UCSD-AML1 (cell line): ENCODE data around the gene FARP1.

Experiments
- DNase-seq: peaks from one replicate; lab custom pipeline; 2025; ENCODE audit not compliant: unreplicated experiment; lab: John Stamatoyannopoulos, UW

FARP1 gene

DNA sequence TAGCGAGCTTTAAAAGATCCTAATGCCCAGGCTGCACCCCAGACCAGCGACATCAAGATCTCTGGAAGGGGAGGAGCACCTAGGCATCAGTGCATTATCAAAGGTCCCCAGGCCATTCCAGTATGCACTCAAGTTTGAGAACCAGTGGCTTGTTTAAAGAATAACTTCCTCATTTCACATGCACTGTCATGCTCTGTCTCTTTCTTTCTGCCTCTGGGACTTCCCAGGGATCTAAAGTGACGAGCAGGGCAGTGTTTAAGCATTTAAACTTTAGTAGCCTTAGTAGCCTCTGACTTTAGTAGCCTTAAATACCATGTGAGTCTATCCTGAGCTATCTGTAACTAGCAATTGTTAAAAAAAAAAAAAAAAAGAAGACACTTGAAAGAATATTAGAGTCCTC lies 8.9 kb upstream of the FARP1 start:
- no peak for DNase-seq

GRCh38 chr13:98134901-98135300 lies 8.0 kb upstream of the FARP1 start:
- DNase-seq, result no peak

GRCh38 chr13:98141091-98141490 lies 1.8 kb upstream of the FARP1 start:
- DNase-seq, result no peak

DNA sequence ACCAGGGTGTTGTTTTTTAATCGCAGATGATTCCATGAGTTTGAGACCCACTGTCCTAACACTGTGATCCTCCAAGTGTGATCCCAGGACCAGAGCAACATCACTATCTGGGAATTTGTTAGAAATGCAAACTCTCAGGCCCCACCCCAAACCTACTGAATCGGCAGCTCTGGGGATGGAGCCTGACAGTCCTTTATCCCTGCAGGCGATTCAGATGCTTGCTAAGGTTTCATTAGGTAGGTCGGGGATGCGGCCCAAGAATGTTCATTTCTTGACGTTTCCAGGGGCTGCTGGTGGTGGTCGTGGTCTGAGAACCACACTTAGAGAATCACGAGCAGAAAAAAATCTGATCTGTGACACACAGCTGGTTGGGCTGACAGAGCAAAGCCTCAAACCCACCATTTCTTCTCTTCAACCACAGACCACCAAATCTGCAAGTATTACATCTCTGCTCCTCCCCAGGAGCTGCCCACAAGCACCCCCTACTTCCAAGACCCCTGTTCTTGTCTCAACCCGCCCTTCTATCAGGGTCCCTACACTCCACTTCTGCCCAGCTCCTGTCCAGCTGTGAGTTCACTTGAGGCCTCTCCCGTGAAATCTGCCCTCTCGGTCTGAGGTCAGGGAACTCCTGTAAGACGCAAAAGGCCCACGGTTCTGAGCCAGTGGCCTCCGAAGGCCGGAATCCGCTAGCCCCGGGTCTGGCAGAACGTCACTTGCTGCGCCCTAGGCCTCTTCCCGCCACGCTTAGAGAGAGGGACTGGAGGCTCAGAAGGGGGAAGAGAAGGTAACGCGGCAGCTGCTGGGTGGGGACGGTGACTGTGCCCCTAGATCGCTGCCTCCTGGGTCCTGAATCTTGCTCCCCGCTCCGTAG lies 1.1 kb upstream of the FARP1 start:
- DNase-seq, result no peak

GRCh38 chr13:98143157-98143553 lies 261 bp downstream of the FARP1 start:
- no peak for DNase-seq

- DNase-seq, result no peak
Observed at GRCh38 chr13:98143601-98144026, 720 bp downstream of the FARP1 start.

GRCh38 chr13:98144027-98144741 lies 1.3 kb downstream of the FARP1 start:
- no peak for DNase-seq

DNA sequence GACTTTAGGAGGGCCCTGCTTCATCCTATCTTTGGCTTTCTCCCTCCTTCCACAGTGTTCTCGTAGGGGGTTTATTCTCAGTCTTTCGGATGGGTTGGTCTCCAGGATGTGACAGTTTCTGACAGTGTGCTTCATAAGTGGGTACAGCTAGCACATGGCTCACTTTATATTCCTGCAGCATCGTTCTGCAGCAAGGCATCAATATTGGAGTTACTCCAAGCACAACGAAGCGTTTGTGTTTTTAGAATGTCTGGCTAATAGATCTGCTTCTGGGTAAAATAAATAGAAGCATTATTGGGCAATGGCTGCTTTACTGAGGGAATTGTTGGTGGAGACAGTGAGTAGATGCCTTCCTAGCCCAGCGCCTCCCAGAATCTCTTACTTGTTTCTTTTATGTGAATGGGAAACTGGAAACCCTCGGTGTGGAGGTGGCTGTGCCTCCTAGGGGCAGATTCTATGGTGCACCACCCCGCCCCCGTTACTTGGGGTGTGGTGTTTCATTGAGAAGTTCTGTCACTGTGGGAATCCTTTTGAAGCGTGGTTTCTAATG lies 2.0 kb downstream of the FARP1 start:
- no peak for DNase-seq

DNA sequence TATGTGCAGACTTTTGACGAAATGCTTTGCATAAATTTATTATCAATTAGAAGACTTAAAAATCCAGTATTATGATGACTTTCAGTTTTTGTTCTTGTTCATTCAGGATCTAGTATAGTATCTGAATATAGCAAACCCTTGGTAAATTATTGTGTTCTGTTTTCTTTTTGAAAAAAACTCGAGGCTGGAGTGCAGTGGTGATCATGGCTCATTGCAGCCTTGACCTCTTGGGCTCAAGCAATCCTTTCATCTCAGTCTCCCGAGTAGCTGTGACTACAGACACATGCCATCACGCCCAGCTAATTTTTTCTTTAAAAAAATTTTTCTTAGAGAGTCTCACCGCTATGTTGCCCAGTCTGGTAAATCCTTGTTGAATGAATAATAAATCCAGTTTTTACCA lies 4.6 kb downstream of the FARP1 start:
- no peak for DNase-seq

- no peak for DNase-seq
Observed at GRCh38 chr13:98150832-98151479, 8.1 kb downstream of the FARP1 start.

DNA sequence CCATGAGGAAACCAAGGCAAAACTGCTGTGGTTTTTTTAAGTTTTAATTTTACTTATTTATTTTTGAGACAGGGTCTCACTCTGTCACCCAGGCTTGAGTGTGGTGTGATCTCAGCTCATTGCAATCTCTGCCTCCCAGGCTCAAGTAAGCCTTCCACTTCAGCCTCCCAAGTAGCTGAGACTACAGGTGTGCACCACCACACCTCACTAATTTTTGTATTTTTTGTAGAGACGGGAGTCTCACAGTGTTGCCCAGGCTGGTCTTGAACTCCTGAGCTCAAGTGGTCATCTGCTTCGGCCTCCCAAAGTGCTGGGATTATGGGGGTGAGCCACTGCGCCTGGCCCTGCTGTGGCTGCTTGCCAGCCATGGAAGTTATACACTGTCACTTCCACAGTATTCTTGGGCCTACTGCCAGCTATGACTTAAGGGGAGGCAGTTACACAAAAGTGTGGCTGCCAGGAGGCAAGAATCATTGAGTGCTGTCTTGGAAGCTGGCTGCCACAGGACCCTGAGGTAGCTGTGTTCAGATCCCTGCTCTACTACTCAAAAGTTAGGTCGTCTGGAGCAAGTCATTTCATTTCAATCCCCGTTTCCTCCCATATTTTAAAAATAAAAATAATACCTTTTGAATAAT lies 12.7 kb downstream of the FARP1 start:
- no peak for DNase-seq

DNA sequence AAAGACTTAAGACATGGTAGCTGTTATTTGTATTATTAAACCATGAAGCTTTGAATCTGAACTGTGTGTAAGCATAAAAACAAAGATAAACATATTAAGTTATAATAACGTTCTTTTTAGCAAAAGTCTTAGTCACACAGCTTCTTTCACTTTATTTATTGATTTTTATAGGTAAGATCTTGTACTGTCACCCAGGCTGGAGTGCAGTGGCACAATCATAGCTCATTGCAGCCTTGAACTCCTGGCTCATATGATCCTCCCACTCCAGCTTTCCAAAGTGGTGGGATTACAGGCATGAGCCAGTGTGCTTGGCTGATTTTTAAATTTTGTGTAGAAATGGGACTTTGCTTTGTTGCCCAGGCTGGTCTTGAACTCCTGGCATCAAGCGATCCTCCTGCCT lies 13.4 kb downstream of the FARP1 start:
- DNase-seq, result no peak

GRCh38 chr13:98157188-98157587 lies 14.3 kb downstream of the FARP1 start:
- no peak for DNase-seq

GRCh38 chr13:98157609-98158008 lies 14.7 kb downstream of the FARP1 start:
- no peak for DNase-seq

- DNase-seq, result no peak
Observed at GRCh38 chr13:98158172-98158899, 15.4 kb downstream of the FARP1 start.

GRCh38 chr13:98162935-98163334 lies 20.0 kb downstream of the FARP1 start:
- DNase-seq, result no peak

DNA sequence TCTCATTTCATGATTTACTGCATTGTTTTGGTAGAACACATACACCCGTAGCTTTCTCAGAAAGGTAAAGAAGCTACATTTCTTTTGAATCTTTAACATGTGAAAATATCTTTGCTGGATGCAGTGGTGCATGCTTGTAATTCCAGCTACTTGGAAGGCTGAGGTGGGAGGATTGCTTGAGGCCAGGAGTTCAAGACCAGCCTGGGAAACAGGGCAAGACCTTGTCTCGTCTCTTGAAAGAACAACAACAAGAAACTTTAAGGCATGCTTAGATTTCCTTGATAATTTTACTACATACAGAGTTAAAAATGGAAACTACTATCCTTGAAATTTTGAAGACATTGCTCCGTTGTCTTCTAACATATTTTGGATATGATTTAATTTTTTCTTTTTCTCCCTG lies 26.4 kb downstream of the FARP1 start:
- no peak for DNase-seq

DNA sequence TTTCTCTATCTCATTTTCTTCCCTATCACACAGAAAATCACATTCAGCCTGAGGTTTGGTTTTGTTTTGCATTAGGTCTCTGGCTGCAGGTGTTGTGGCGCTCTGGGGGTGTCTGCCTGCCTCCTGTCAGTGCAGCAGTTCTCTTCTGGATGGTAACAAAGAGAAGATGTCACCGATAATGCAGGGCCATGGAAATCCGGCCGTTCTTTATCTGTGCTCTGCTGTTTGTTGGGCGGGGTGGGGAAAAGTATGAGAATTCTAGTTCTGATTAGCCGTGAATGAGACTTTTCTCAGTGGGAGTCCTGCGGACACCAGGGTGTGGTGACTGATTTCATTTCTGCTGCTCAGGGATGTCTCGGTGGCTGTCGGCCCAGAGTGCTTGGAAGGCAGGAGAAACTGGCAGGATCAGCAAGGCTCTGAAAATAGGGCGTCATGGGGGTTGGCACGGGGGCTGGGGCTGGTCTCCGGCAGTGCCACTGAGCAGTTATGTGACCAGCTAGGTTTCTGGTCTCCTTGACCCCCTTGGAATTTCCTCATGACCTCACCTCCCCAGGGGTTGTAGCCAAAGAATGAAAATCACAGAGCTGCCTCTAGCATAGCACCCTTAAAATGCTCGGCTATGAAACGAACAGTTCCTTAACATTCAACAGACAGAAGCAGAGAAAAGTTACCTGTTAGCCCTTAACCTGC lies 29.2 kb downstream of the FARP1 start:
- no peak for DNase-seq

DNA sequence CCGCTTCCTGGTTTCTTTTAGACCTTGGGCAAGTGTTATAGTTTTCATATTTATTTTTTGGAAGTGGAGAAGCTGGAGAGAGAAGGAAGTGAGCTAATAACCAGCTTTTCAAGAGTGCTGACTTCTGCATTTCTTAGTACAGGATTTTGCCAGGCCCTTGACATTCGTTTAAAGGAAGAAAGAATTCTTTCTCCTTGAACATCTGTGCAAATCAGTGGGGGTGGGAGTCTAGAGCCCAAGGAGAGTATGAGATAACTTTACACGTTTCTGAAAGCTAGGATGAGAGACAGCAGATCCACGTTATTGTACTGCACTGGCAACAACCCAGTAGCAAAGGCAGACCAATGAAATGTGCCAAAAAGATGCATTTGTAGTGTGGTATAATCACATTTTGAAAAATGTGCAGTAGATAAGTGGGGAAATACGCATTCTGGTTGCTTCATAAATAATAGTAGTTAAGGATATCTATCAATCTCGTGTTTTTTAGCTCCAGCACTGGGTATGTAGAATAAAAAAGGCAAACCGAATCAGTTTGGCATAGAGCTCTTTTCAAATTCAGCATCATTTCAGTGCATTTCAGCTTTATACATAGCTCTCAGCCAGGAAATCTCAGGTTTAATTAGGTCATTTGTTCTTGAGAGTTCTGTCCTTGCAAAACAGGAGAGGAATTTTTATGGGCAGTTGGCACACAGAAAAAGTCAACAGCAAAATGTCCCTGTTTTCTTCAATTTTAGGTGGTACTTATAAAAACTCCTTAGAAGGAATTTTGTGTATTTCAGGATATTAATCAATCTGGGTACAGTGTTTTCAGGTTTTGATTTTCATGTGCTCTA lies 29.9 kb downstream of the FARP1 start:
- no peak for DNase-seq
